GM12892 (cell line): ENCODE results near the gene NEU1.

Experiments
- DNase-seq: peaks from one replicate; pipeline ENCODE4 v3.0.0; 2011; ENCODE audit not compliant: insufficient read length
- FAIRE-seq: peaks from 2 replicates; lab custom pipeline; 2011; peaks lifted over from hg19 to GRCh38; lab: Jason Lieb, UNC
- POLR2A ChIP-seq: IDR thresholded peaks from 2 replicates; pipeline ENCODE4 v1.6.1; 2011; ENCODE audit warnings: low read depth, low read length, control low read depth
- POLR2AphosphoS5 ChIP-seq: IDR thresholded peaks from 2 replicates; pipeline ENCODE4 v1.6.1; 2011; ENCODE audit warnings: low read depth, low read length, control low read depth
- TAF1 ChIP-seq: IDR thresholded peaks from 2 replicates; pipeline ENCODE4 v1.6.1; 2011; ENCODE audit warnings: low read depth, mild to moderate bottlenecking, control low read depth, low read length, borderline replicate concordance

Gene NEU1

GRCh38 chr6:31901415-31901952 is 38.9 kb upstream of the NEU1 start:
- no peak for TF ChIP-seq POLR2A
- TF ChIP-seq POLR2AphosphoS5 = no peak
- TF ChIP-seq TAF1 = no peak
- FAIRE-seq (no peak), DNase-seq (peak; percentile 61)

DNA sequence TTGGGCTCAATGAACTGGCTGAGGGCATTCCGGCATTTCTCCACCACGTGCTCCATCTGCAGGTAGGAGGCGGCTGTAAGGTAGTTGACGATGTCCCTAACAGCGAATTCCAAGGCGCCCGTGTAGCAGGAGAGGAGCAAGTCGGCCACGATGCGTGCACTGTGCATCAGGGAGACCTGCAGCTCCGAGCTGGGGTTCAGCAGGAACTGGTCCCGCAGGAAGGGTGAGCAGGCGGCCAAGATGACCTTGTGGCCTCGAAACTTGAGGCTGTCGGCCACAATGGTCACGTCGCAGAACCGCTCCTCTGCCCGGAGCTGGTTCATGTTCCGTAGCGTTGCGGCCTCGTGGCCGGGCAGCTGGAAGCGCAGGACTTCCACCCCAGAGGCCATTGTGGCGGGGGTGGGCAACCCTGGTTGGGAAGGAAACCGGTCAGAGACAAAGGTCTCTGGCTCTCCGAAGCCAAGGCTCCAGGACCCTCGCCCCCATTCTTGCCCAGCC is 38.3 kb upstream of the NEU1 start:
- no peak for TF ChIP-seq POLR2AphosphoS5
- TF ChIP-seq POLR2A = no peak
- no peak for TF ChIP-seq TAF1
- DNase-seq = no peak
- no peak for FAIRE-seq

GRCh38 chr6:31899882-31900722 is 37.5 kb upstream of the NEU1 start:
- TF ChIP-seq TAF1 = no peak
- DNase-seq = no peak
- FAIRE-seq = no peak

DNA sequence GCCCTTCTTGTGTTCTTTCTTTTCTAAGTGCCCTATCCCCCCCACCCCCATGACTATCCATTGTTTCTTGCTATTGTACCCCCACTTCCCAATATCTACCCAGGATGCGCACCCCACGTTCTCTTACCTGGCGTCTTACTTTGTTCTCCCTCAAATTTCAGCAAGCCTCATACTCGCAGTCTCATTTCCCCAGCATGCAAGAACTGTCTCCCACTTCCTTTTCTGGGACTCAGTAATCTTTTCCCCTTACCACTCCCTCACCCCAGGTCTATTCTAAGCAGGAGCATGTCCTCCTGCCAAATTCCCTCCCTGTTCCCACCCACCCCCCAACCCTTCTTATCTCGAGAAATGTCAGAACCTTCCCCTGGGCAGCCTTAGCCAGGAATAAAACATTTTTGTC is 36.6 kb upstream of the NEU1 start:
- no peak for DNase-seq
- FAIRE-seq = no peak
- no peak for TF ChIP-seq POLR2A
- no peak for TF ChIP-seq TAF1
- TF ChIP-seq POLR2AphosphoS5 = no peak

DNA sequence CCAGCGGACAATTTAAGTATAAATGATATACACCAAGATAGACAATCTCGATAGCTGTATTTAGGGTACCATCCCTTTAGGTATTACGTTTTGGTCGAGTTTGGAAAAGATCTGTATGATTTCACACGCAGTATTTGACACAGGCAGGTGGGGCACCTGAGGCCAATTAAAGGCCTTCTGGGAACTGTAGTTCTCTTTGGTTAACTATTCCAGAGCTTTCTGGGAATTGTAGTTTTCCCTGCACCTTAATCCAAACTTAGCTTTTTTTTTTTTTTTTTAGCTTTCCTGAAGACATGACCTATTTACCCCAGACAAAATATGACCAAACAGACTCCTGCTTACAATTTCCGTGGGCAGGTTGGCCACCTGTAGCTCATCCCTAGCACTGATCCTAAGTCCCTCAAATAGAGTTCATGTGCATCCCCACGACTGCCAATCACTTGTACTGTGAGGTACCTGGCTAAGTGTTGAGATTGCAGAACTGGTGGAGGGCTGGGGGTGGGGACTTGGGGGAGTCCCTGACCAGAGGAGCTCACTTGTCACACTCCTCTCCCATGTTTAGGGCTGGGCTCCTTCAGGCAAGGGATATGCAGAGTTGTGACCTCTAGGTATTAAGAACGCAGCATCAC is 35.9 kb upstream of the NEU1 start:
- DNase-seq (no peak), FAIRE-seq (no peak)

GRCh38 chr6:31897612-31898382 is 35.2 kb upstream of the NEU1 start, which contains the start of gene EHMT2:
TSS of gene EHMT2 (minus strand) at chr6:31897698. CDS start at chr6:31897677, 21 bp downstream.
- DNase-seq (peak; percentile 90), FAIRE-seq (peak; percentile 96)
- TF ChIP-seq POLR2AphosphoS5 (0 out of 2 replicates have a peak, but pooled peaks have one; percentile 25), POLR2A (peak; percentile 56; the same call in 1 of the 2 replicates), TAF1 (peak; percentile 66; the same call in 1 of the 2 replicates)

More for the DNA sequence above, 35.9 kb upstream of the NEU1 start:
- TF ChIP-seq POLR2A (no peak), TAF1 (no peak), POLR2AphosphoS5 (no peak)

DNA sequence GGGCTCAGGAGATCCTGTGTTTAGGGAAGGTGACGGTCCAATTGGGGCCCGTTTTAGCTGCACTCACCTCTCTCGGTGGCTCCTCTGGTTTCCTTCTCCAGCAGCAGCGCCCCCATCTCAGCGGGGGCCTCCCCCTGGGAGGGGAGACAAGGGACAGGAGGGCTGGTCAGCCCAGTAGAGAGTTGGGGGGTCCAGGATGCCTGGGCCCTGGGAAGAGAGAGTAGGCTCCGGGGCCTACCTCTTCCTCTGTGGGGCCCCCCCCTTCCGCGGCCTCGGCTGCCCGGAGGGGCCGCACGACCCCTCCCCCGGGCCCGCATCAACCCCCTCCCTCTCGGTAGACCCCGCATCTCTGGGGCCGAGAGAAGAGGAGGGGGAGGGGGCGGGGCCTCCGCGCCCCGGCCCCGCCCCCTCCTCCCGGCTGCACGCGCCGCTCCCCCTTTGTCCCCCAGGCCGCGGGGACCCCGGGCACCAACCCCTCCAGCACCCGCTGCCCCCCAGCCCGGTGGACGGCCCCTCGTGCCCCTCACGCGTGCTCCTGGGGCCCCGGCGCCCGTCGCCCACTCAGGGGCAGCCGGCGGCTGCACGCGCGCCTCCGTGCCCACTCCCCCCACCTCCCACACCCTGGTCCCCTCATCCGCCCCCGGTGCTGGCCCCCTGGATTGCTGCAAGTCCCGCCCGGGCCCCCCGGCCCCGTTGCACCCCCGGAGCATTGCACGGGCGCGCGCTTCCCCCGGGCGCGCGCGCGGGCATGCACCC is 34.4 kb upstream of the NEU1 start:
- no peak for TF ChIP-seq POLR2AphosphoS5
- TF ChIP-seq POLR2A = no peak
- TF ChIP-seq TAF1 = no peak
- DNase-seq = no peak
- peak; percentile 54 for FAIRE-seq

- TF ChIP-seq POLR2A (no peak), TAF1 (no peak), POLR2AphosphoS5 (no peak)
- FAIRE-seq (no peak), DNase-seq (no peak)
These were observed 33.9 kb upstream of the NEU1 start for GRCh38 chr6:31896493-31896855.

- TF ChIP-seq POLR2AphosphoS5 = no peak
- FAIRE-seq (no peak), DNase-seq (no peak)
These were observed 30.2 kb upstream of the NEU1 start for GRCh38 chr6:31892821-31893220.

GRCh38 chr6:31889331-31889972 is 26.8 kb upstream of the NEU1 start:
- TF ChIP-seq POLR2A (no peak), TAF1 (no peak), POLR2AphosphoS5 (no peak)
- FAIRE-seq (no peak), DNase-seq (no peak)
